ENCODE results near the gene PDZD2.
A peak's percentile ranks its signal among the peaks of the same experiment; 100 is the strongest.
"Not testable (repeated sequence)": the region's sequence is repeated elsewhere in the genome, so short reads cannot be mapped to it uniquely, and the experiment has no call there.

Gene PDZD2

DNA sequence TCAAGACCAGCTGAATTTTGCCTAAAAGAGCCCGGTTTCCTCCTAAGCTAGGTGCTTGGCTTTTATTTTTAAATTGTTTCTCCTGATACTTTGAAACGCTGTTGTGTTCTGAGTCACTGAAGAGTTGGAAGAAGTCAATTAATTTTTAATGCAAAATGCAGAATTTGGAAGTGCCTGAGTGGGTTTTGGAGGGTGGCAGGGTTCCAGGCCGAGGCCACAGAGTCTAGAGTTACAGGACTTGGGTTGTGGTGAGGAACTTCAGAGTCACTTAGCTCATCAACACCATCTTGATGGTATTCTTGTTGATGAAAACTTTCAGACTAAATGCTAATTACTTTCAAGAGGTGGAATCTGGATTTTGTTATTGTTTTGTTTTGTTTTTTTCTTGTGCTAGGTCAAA lies 130.6 kb downstream of the PDZD2 start:
- no peak for DNase-seq (ENCODE audit: low spot score)

DNA sequence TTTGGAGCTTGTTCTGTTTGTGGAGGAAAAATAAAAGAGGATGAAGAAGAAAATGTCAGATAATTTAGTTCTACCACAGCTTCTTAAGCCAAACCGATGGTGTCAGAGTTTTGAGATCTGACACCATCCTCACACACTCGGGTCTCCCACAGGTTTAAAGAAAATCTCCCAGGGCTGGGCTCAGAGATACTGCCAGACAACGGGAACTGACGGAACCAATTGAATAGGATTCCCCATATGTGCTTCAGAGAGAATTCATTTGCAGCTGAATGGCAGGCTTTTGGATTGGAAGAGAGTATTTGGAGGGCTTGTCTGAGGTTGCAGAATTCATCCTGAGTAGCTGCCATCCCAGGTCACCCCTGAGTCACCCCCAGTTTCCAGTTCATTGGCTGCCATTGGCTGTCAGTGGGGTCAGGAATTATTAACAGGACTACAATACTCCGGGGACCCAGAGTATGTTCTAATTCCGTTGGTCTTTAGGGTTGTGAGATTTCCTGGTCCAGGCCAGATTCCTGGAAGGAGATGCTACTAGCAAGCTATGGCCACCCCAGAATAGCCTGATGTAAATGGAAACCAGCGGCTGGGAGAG lies 131.3 kb downstream of the PDZD2 start:
- no peak for DNase-seq (ENCODE audit: low spot score)

GRCh38 chr5:31770998-31771397 lies 132.1 kb downstream of the PDZD2 start:
- no peak for DNase-seq (ENCODE audit: low spot score)

GRCh38 chr5:31771500-31771899 lies 132.6 kb downstream of the PDZD2 start:
- no peak for DNase-seq (ENCODE audit: low spot score)

DNA sequence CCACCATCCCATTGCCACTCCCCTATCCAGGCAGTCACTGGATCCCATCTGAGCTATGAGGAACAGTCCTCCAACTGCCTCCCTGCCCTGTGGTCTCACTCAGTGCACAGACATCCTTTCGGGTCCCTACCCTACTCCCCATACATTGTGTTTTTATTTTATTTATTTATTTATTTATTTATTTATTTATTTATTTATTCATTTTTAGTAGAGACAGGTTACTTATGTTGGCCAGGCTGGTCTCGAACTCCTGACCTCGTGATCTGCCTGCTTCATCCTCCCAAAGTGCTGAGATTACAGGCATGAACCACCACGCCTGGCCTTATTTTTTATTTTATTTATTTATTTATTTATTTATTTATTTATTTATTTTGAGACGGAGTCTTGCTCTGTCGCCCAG lies 137.4 kb downstream of the PDZD2 start:
- DNase-seq (ENCODE audit: low spot score), result not testable (repeated sequence)

GRCh38 chr5:31776976-31777651 lies 138.2 kb downstream of the PDZD2 start:
- no peak for DNase-seq (ENCODE audit: low spot score)

DNA sequence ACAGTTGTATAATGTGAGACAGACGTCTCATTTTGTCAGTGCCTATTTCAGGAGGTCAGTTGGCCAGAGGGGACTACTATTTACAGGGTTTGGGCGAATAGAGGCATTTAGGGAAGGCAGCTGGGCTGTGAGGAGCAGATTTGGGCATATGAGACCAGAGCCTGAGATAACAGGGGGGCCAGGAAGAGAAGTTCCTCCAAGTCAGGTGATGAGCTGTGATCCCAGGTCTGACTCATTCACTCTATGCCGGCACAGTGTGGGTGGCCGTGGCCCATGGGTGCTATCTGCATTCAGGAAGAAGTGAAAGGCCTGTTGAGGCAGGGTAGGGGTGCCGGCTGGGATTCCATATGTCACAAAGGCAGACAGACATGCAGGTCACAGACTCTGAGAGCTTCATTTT lies 142.8 kb downstream of the PDZD2 start:
- DNase-seq (ENCODE audit: low spot score), result no peak

DNA sequence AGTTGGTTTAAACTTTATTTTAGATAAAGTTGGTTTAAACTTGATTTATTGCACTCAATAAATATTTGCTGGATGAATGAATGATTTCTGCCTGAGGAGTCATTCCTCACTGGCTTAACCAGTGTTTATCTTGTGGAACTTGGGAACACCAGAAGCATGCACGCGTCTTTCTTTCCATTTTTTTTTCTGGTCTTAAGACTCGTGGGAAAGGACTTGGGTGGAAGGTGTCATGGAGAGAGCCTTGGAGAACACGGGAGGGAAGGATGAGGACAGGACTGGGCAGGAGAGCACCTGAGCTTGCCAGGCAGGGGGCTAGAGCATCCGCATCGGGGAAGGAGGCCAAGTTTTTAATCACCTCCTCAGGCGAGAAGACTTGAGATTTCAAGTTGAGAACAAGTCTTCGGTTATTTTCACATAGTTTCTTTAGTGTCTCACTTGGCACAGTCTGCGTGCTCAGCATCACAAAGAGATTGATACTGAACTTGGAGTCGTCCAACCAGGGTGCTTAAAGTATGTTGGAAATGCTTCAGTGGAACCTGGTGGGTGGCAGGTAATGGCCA lies 144.2 kb downstream of the PDZD2 start:
- no peak for DNase-seq (ENCODE audit: low spot score)

DNA sequence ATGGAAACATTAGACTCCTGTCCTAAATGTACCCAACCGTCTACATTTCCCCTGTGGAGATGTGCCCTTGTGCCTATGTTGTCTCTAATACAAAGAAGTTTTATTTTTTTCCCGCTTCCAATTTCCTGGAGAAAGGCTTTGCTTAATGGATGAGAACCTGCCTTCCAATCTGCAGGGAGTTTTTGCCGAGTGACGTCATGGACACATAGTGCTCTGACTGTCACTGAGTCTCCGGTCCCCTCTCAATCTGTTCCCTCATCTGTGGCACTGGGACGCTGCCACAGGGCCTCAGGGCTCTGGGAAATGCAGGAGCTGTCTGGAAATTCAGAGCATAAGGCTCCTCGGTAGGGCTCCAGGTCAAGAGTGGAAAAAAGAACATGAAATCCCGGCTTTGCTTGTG lies 144.8 kb downstream of the PDZD2 start:
- no peak for DNase-seq (ENCODE audit: low spot score)

- no peak for DNase-seq (ENCODE audit: low spot score)
Measured at GRCh38 chr5:31786090-31786631, 147.2 kb downstream of the PDZD2 start.

GRCh38 chr5:31794009-31794408 lies 155.1 kb downstream of the PDZD2 start:
- DNase-seq (ENCODE audit: low spot score), result no peak

GRCh38 chr5:31798168-31798567 lies 159.2 kb downstream of the PDZD2 start:
- no peak for DNase-seq (ENCODE audit: low spot score)

DNA sequence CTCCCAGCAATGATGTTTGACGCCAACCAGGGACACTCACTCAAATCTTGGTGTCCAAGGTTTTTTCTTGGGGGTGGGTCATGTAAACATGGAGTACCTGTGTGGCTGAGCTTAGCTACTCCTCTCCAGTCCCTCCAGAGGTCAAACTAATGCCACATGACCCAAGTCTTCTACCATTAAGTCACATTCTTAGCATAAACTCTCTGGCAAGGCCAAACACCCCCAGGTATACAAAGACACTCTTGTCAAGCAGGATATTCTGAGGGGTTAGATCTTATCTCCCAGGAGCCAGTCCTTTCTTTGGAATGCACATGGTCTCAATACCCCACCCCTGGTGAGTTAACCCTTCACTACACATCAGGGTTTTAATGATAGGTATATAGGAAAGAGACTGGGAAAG lies 161.4 kb downstream of the PDZD2 start:
- DNase-seq (ENCODE audit: low spot score), result no peak

DNA sequence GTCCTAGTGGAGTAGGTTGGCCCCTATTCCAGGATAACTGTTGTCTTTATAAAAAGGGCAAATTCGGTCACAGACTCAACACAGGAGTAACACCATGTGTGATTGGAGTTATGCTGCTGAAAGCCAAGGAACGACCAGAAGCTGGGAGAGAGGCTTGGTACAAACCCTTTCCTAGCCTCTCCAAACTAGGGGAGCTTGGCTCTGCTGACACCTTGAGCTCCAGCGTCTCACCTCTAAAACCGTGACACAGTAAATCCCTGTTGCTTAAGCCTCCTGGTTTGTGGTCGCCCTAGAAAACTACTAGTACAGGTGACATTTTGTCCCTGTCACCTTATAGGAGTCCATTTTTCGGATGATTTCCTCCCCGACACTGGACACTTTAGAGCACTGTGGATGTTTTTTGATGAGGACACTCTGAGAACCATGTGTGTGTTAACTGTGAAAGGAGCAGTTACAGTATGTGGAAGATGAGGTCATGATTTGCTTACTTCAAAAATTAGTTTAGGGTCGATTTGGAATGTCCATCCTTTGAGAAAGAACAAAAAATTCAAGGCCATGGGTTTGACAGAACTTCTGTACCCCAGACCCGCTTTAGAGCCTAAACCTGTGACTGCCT lies 167.0 kb downstream of the PDZD2 start:
- no peak for DNase-seq (ENCODE audit: low spot score)

DNA sequence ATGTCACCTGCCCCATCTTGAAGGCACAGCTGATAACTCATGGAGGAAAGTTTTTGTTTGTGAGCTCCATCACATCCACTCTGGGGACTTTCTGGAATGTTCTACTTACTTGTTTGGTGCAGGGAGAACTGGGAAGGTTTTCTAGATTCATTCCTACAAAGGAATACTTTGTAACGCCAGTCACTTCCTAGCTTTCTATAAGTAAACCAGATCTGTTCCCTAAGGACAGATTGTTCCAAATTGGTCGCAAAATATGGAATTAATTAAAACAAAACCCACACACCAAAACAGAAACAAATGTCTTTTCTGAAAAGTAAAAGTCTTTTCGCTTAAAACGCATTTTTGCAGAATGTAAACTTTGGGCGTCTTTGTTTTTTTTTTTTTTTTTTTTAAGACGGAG lies 167.6 kb downstream of the PDZD2 start:
- DNase-seq (ENCODE audit: low spot score), result no peak

DNA sequence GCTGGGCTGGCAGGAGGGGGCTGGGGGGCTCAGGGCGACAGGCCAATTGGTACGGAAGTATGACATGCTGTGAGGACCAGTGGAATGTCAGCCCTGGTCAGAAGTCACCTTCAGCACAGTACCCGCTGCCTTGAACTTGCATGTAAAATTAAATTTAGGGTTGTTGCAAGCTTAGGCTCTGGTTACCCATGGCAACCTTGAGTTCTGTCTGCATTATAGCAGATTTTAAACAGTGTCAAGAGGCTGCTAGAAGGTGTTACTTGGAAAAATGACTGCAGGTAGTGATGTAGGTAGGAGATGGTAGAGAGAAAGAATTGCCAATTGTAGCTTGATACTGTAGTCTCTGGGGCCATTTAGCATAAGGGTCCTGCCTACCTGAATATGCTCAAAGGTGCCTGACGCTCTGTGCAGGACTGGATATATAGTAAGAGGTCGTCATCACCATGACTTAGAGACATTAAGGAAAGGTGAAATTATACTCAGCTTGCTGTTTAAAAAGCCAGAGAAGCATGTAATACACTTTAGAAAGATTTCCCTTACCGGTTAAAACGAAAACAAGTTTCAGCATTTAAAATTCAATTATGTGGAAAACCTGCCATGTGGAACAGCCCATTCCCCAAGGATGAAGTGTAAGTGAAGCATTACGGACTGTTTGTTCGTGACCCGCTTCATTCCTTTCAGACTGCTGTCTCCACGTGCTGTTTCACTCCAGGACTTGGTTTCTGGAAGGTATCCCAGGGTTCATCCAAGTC lies 169.0 kb downstream of the PDZD2 start:
- no peak for DNase-seq (ENCODE audit: low spot score)

DNA sequence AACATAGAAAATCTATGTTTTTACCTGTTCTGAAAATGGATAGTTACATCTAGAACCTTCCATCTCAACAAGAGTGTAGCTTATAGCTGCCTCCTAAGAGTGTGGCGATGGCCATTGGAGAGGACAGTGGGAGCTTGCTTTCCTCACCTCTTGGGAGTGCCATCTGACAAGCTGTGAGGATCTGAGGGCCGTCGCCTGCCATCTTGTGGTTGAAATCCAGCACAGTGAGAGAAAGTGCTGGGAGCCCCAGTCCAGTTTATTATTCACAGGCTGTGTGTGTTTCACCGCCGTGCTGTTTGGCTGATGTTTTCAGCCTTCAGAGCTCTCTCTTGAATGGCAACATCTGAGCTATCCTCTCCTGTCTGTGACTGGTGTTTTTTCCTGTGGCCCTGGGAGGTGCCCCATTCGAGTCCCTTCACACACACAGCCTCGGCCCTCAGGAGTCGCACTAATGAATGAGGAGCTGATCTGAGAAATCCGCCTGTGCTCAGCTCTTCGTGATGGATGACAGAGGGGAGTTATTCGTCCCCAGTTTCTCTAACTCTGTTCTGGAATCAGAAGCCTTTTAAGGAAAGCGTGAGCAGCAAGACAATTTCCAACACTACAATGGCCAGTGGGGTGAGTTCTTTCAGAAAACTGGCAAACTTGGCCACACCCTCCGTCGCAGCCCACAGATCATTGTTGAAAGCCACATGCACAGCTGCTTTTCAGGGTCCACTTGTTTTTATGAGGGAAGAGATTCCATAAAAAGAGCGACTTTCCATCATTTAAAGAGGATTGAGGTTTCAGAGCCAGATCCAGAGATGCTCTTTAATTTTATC lies 170.3 kb downstream of the PDZD2 start:
- DNase-seq (ENCODE audit: low spot score), result peak; percentile 69

- no peak for DNase-seq (ENCODE audit: low spot score)
Measured at GRCh38 chr5:31811210-31811609, 172.3 kb downstream of the PDZD2 start.

GRCh38 chr5:31815376-31815775 lies 176.4 kb downstream of the PDZD2 start:
- DNase-seq (ENCODE audit: low spot score), result no peak

GRCh38 chr5:31819926-31820516 lies 181.1 kb downstream of the PDZD2 start:
- DNase-seq (ENCODE audit: low spot score), result no peak

DNA sequence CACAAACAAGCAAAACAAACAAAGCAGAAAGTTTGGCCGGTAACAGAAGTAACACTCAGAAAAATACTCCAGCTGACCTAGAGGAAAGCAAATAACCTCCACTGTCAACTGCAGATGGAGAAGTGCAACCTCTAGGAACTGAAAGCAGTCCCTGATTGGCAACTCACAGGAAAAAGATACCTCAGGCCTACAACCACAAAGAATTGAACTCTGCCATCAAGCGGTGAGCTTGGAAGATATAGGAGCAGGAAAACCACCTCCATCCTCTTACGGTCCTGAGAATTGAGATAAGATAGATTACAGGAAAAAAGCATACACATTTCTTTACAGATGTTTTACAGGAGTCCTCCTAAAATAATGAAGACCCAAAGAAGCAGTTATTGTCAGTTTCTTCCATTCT lies 184.5 kb downstream of the PDZD2 start:
- no peak for DNase-seq (ENCODE audit: low spot score)

Measured in left forelimb (tissue), 1 donor.